NCI-H345 treated with DMSO at 0.1 percent for 48 hours (cell line): ENCODE measurements around the gene MESP1.
"Not testable (repeated sequence)": the region's sequence is repeated elsewhere in the genome, so short reads cannot be mapped to it uniquely, and the experiment has no call there.

Experiments used
- DNase-seq: peaks from one replicate; lab custom pipeline; 2025; ENCODE audit not compliant: unreplicated experiment; lab: John Stamatoyannopoulos, UW

The MESP1 gene, protein sequence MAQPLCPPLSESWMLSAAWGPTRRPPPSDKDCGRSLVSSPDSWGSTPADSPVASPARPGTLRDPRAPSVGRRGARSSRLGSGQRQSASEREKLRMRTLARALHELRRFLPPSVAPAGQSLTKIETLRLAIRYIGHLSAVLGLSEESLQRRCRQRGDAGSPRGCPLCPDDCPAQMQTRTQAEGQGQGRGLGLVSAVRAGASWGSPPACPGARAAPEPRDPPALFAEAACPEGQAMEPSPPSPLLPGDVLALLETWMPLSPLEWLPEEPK

DNA sequence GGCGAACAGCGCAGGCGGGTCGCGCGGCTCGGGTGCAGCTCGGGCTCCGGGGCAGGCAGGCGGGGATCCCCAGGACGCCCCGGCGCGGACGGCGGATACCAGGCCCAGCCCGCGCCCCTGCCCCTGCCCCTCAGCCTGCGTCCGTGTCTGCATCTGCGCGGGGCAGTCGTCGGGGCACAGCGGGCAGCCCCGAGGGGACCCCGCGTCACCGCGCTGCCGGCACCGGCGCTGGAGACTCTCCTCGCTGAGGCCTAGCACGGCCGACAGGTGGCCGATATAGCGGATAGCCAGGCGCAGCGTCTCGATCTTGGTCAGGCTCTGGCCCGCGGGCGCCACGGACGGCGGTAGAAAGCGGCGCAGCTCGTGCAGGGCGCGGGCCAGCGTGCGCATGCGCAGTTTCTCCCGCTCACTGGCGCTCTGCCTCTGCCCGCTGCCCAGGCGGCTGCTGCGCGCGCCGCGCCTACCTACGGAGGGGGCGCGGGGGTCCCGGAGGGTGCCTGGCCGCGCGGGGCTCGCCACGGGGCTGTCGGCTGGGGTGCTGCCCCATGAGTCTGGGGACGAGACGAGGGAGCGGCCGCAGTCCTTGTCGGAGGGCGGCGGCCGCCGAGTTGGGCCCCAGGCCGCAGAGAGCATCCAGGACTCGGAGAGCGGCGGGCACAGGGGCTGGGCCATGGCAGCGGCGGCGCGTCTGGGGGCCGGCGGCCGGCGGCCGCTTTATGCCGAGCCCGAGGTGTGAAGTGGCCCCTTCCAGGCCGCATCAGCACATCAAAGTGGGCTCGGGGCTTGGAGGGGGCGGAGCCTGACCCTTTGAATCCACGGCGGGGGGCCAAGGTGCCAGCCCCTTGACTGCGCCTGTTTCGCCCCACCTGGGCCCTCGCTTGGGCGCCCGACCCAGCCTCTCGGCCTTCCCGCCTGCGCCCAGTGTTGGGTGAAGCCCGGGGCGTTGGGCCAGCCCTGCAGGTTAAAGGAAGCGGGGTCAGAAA, at the start of gene MESP1:
Gene MESP1, minus strand, starts transcription at position 690 of the 983 bp plus-strand sequence. Its CDS starts 18 bp downstream, at position 672.
- peak; percentile 72 for DNase-seq

DNA sequence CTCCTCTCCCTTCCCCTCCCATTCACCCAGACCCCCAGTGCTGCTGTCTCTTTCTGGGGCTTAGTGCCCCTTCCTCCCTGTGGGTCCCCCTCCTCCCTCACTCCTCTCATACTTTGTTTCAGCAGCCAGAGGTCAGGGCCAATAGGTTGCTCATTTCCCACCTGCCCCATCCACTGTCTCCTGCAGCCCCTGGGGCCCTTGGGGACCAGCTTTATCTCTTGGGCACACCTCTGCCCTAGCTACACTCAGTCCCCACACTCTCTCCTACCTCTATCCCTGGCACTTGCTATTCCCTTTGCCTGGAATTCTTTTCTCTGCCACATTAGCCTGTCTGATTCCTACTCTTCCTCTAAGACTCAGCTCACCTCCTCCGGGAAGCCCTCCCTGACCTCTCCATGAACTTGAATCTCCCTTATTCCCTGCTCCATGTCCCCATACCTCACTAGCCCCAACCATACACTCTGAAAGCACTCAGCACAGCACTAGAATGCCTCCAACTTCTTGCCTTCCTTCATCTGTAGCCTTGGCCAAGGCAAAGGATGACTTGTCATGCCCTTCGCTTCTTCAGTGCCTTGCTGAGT, 49.0 kb upstream of the MESP1 start:
- no peak for DNase-seq

DNA sequence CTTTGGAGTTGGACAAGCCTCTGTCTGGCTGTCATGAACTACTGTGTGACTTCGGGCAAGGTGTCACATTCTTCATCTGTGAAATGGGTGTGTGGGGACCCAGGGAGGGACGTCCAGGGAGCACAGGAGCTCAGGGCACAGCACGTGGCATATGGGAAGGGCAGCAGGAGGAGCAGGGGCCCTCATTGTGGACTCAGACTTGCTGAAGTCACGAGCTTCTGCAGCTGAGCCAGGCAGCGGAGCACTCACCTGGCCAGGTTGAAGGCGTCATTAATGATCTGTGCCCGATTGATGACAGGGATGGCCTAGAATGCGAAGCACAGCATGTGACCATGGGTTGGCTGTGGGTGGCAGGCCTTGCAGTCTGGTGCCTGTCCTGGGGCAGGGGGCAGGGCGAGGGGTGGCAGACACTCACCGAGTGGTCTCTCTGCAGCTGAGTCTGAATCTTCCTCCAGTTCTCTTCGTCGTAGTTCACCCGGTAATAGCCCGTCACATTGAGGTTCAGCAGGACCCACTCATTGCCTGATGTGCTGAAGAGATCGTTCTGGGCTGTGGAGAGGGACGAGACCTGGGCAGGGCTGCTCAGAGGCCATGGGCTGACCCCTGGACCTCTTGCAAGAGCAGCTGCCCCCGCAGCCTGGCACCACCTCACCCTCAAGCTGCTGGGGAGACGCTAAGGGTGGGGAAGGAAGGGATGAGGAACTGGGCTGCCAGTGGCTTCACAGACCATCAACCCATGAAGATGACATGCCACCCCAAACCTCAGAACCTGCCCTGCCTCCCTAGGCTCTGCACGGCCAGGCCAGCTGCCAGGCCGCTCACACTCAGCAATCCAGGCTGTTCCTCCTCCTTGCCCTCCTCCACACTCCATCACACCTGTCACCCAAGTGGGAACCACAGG, 48.2 kb upstream of the MESP1 start:
- no peak for DNase-seq

DNA sequence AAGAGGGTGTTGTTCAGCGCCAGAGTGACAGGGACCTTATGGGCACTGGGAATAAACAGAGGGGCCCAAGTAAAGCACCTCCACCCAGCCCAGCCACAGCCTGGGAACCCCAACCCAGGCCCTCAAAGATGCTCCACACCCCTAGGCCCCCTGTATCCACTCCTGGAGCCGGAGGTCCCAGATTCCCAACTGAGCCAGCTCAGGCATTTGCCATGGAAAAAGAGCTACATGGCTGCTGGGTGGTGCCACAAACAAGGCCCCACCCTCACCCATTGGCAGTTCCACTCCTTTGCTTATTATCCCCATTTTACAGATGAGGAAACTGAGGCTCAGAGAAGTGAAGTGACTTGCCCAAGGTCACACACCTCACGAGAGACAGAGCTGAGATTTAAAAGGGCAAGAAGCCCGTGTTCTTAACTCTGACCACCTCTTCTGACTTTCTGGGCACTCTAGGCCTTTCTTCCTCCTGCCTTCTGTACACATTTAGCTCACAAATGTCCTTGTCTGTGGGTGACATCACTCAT, 46.7 kb upstream of the MESP1 start:
- no peak for DNase-seq

DNA sequence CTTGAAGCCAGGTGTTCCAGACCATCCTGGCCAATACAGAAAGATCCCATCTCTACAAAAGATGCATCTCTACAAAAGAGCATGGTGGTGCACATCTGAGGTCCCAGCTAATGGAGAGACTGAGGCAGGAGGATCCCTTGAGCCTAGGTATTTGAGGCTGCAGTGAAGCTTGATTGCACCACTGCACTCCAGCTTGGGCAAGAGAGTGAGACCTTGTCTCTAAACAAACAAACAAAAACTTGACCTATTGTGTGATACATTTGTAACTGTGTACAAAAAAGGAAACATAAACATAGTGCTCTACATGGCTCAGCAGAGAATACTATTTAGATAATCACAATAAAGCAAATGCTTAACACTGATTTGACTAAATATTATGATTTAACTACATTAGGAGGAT, 44.9 kb upstream of the MESP1 start:
- no peak for DNase-seq

DNA sequence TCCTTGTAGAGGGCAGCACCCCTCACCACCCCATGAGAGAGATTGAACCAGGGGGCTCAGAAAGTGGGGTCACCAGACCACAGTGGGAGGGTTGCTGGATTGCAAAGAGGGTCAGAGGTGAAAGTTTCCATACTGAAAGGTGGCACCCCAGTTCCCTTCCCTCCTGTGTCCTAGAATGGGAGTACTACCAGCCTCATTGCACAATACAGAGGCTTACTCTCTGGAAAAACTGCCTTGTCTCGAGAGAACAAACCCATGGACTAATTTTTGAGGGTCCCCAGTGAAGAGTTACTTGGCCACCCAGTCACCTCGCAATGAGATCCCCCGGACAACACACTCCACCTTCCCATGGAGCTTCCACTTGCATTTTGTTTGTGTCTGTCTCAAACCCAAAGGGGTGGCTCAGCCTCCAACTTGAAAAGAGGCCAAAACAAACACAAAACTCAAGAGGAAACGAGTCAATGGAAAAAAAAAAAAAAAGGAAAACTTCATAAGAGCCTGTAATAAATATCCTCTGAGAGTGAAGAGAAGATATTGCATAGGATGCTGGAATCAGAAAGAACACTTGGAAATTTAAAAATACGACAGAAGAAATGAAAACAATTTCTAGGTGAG, 43.7 kb upstream of the MESP1 start:
- peak; percentile 13 for DNase-seq

DNA sequence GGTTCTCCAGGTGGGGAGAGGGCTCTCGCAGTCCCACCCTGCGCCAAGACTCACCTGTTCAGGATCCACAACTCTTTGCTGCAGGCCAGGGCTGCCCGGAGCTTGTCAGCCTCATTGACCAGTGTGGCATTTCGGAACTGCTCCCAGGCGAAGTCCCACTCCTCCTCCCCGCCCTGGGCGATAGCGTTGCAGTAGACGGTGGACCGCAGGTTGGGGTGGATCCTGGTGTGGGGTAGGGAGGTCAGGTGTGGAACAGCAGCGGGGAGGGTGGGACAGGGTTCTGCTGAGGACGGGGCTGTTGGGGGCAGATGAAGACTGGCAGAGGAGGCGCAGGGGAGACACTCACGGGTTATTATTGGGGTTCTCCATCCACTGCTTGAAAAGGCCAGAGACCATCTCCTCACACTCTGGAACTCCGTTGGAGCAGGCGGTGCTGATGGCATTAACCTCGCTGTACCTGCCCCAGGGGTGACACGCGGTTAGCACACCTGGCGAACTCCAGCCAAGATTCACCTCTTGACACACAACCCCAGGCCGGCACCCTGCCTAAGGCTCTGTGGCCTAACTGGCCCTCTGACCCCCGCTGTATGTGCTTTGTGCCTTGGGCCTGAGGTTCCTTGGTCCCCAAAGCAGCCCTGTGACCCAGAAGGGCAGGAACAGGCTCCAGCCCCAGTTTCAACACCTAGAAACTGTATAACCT, 41.2 kb upstream of the MESP1 start:
- no peak for DNase-seq

DNA sequence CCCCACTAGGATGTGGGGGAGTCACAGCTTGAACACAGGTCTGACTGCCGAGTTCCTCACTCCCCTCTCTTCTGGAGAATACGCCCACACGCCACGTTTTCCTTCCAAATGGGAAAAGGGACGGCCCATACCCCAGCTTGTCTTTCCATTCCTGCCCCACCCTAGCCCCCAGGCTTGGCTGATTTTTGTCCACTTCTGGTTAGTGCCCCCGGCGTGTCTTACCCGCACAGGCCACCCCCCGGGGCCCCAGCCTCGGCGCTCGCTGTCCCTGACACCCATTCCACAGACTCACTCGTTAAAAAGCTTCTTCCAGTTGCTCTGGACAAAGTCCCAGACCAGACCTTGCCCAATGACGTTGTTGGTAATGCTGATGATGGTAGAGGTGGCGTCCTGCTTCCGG, 39.6 kb upstream of the MESP1 start:
- no peak for DNase-seq

DNA sequence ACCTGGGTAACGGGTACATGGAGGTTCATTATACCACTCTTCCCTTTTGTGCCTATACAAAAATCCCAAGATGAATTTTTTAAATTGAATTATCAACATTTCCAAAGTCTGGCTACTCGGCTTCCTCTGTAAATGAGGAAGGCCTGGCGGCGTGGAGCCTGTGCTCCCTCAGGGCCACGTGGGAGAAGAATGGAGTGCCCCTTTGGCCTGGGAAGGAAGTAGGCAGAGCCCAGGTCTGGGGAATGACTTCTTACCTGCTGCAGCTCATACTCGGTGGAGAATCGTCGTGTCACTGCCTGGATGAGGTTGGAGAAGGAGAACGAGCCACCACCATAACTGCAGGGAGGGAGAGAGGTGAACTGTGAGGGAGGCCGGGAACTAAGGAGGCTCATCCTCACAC, 39.2 kb upstream of the MESP1 start:
- DNase-seq: no peak

DNA sequence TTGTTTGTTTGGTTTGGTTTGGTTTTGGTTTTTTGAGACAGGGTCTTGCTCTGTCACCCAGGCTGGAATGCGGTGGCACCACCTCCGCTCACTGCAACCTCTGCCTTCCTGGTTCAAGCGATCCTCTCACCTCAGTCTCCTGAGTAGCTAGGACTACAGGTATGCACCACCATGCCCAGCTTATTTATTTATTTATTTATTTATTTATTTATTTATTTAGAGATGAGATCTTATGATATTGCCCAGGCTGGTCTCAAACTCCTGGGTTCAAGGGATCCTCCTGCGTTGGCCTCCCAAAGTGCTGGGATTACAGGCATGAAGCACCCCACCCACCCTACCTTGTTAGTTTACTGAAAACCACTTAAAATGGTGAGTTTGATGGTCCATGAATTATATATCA, 37.5 kb upstream of the MESP1 start:
- DNase-seq: not testable (repeated sequence)

DNA sequence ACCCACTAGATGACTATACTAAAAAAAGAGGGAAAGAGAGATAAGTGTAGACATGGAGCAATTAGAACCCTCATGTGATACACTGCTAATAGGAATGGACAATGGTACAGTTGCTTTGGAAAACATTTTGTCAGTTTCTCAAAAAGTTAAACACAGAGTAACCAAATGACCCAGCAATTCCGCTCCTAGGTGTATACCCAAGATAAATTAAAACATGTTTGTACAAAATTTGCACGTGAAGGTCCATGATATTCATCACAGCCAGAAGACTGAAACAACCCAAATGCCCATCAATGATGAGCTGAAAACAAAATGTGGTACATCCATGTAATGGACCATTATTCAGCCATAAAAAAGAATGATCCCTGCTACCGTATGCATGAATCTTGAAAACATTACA, 36.9 kb upstream of the MESP1 start:
- DNase-seq: no peak

DNA sequence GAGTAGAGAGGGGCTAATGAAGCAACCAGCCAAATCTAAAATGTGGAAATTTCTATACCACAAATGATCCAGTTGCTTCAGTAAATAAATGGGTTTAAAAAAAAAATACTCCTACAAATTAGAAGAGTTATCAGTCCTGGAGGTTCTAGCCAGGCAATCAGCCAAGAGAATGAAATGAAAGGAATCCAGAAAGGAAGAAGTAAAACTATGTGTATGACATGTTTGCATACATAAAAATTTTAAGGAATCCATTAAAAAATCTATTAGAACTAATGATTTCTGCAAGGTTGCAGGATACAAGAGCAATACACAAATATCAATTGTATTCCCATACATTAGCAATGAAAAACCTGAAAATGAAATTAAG, 34.7 kb upstream of the MESP1 start:
- no peak for DNase-seq

DNA sequence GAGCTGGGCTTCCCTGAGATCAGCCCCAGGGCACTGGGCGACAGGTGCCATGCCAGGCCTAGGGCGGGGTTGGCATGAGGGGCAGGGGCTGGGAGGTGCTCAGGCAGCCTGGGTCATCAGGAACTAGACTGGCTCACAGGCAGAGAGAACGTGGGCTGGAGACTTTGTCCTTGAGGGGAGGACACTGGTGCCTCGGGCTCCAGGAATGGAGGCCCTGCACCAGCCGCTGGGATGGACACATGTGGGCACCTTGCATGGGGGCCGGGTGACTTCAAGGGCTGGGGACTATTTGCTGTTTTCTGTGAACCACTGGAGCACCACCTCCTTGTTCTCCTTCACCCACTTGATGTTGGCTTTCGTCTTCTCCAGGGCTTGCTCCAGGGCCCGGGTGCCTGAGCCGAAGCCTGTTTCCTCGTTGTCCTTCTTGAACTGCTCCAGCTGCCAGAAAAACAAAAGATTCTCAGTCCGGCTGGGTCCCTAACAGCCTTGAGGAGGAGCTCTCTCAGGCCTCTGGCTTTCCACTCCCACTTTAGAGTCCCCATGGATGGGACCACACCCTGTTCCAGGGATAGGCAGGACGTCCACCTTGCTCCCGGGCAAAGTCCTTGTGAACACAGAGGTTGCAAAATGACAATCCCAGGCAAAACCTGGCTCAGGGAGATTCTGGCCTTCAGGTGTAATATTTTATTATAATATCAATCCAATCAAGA, 34.2 kb upstream of the MESP1 start:
- no peak for DNase-seq

DNA sequence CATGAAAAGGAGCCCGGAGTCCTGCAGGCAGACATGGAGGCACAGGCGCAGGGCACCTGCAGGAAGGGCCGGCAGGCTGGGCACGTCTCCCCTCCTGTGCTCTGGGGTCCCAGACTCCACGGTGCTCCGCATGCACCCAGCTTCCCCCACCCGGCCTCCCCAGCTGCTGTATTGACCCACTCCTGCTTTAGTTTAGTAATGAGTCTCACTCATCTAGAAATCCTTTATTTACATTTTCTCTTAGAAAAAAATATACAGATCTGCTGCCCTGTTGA, 33.6 kb upstream of the MESP1 start:
- peak; percentile 10 for DNase-seq

DNA sequence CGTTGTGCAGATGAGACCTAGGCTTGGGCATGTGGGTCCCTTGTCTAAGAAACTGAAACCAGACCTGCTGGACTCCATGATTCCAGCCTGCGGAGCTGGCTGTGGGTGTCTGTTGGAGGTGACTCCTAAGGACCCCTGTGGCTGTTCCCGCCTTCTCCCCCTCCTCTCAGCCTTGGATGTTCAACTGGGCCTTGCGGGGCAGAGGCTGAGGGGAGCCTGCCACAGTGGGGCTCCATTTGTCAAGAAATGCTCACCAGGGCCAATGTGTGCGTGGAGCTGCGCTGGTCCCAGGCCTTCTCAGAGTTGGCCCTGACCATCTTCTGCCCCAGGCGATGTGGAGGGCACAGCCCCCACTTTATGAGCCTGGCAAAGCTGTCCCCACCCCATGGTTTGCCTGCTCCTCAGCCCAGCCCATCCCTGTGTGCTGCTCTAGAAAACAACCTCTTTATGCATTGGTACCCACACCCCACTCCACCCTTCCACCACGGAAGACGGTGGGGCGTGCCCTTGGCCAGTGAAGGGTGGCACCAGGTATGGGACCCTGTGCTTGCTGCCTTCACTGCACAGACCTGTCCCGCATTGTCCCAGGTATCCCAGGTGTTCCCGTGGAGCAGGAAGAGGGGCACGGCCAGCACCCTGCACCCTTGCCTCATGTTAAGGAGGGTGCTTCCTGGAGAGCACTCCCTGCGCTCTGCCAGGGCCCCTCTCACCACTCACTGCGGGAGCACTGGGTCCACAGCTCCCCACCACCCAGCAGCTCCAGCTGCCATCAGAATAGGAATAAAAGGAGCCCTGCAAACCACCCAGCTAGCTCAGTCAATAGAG, 33.0 kb upstream of the MESP1 start:
- no peak for DNase-seq

DNA sequence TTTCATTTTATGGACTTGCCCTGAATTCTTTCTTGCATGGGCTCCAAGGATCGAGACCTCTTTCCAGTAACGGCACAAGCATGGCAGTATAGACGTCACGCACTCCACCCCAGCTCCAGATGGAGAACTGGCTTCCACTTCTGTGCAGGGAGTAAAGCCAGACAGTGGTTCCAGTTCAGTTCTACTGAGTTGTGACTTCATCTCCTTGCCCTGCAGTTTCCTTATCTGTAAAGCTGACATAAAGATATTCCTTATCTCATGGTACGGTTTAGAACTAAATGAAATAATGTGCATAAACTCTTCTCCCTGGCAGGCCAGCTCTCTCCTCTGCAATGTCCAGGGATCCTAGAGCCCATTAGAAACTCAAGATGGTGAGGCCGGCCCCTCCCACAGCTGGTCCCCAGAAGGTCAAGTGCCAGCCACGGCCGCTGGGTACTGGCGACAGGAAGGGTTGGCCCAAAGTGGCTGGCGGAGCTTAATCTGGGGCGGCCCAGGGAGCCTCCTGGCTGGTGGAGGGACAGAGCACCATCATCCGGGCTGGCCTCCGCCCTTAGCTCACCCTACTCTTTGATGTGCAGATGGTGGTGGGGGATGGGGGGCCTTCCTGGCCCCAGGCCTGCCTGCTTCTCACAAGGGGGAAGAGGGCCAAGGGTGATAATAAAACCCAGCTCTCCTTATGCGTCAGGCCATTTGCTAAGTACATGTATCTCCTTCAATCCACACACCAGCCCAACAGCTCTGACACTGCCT, 32.2 kb upstream of the MESP1 start:
- no peak for DNase-seq

DNA sequence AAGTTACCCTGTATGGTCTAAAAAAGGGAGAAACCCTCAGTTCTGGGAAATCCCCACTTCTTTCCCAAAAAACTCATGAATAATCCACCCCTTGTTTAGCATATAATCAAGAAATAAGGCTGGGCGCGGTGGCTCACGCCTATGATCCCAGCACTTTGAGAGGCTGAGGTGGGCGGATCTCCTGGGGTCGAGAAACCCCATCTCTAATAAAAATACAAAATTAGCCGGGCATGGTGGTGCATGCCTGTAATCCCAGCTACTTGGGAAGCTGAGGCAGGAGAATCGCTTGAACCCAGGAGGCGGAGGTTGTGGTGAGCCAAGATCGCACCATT, 31.5 kb upstream of the MESP1 start:
- DNase-seq: not testable (repeated sequence)
